ENCODE results near the gene TLR7.

Gene TLR7

DNA sequence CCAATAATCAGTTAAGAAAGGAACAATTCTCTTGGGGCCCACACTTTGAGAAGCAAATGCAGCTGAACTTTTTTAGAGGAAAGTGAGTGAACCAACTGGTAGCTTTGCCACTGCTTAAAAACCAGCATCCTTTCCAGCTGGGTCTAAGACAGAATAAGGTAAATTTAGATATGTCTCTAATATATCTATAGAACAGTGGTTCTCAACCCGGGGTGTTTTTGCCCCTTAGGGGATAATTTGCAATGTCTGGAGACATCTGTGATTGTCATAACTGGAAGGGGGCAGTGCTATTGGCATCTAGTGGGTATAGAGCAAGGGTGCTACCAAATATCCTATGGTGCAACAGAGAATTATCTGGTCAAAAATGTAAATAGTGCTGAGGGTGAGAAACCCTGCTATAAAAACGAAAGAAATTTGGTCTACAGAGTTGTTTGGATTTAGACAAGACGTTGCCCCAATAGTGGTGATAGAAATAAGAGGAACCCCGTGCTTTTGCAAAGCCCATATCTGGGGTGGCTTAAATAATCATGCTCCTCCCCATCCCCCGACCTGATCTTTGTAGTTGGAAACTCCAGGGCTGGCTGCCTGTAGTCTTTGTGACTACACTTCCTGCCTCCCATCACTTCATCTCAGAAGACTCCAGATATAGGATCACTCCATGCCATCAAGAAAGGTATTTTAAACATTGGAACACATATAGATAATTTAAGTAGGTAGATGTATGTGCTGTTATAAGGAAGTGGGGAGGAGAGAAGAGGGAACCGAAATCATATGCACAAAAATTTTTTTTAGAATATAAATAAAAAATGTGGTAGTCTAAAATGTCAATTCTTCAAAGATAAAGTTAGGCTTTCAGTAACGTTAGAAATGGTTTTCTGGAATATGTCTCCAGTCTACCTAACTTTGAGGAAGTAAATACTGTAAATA is at the start of gene TLR7:
Gene TLR7 (plus strand): TSS at position 622 of the 927 bp plus-strand sequence. CDS start 507 bp downstream, outside the sequence.
- DNase-seq: no peak

DNA sequence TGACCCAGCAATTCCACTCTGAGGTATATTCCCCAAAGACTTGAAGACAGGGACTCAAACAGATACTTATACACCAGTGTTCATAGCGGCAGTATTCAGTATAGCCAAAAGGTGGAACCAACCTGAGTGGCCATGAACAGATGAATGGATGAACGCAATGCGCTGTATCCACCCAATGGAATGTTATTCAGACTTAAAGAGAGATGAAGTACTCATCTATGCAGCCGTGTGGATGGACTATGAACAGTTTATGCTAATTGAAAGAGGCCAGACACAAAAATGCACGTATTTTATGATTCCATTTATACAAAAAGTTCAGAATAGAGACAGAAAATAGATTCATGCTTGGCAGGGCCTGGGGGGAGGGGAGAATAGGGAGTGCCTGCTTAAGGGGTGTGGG is 49.3 kb upstream of the TLR7 start:
- DNase-seq: no peak

DNA sequence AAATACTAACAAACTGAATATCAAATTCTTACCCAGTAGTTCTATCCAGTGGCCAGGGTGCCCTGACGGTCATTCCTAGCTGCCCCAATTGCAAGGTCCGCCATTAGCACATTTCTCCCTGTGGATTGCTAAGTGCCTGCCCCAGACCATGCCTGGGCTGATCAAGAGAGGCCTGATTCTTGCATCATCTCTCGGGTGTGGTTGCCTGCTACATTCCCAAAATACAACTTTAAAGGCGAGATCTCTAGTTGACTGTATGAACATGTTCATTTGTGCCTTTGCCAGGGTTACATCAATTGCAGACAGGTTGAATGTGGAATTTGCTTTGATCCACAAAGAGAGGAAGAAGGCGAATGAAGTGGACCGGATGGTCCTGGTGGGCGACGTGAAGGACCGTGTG is 47.6 kb upstream of the TLR7 start:
- no peak for DNase-seq

DNA sequence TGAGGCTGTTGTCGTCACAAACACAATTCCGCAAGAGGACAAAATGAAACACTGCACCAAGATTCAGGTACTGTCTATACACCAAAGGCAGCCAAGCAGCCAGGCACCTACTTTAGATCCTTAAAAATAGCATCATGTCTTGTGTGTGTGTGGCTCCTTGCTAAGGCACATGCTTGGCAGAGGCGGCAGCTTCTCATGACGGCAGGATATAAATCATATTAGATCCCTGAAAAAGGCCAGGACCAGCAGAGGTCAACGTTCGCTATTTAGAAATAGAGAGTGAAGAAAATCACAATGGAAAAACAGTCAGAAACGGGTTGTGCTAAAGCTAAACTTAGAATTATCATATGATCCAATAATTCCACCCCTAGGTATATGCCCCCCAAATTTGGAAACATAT is 46.1 kb upstream of the TLR7 start:
- DNase-seq: no peak

DNA sequence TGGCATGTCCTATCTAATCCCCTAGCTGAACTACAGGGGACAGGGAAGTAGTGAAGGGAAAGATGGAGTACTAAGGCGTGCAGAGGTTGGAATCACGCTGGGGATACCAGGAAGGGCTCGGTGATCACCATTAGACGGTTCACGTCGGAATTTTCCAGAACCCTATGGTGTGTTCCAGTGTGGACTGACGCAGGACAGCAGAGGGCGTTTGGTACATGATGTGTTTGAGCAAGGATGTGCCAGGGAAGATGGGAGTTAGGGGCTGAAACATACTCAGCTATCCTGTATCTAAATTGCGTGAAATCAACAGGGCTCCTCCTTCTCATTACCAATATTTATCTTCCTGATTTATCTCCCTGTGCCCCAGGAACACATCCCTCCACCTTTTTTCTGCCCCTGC is 41.9 kb upstream of the TLR7 start:
- no peak for DNase-seq

DNA sequence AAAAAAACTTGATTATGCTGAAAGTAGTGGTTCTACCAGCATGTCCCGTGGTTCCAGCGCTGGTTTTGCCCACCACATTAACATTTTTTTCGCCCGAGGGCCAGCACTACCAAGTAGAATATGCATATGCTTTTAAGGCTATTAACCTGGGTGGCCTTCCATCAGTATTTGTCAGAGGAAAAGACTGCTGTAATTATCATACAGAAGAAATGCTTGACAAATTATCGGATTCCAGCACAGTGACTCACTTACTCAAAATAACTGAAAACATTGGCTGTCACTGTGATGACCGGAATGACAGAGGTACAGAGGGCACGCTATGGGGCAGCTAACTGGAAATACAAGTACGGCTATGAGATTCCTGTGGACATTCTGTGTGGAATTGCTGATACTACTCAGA is 41.1 kb upstream of the TLR7 start:
- no peak for DNase-seq

DNA sequence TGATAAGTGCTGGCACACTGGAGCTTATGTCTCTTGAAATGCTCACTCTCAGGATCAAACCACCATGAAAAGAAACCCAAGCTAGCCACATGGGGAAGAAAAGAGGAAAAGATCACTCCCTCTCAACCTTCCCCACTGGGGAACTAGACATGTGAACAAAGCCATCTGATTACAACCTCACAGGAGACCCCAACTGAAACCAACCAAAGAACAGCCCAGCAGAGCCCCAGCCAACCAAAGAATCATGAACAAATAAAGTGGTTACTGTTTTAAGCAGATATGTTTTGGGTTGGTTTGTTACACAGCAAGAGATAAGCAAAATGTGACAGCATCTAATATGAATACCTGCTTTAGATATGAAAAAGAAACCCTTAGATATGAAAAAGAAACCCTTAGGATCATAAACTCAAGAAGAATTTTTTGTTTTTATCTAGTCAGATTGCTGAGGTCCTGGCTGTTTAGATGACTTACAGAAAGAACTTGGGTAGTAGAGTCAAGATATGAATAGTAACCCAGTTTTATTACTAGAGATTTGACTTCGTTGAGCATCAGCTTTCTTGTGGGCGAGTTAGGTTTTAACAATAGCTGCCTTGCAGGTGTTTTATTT is 23.7 kb upstream of the TLR7 start:
- DNase-seq: no peak

DNA sequence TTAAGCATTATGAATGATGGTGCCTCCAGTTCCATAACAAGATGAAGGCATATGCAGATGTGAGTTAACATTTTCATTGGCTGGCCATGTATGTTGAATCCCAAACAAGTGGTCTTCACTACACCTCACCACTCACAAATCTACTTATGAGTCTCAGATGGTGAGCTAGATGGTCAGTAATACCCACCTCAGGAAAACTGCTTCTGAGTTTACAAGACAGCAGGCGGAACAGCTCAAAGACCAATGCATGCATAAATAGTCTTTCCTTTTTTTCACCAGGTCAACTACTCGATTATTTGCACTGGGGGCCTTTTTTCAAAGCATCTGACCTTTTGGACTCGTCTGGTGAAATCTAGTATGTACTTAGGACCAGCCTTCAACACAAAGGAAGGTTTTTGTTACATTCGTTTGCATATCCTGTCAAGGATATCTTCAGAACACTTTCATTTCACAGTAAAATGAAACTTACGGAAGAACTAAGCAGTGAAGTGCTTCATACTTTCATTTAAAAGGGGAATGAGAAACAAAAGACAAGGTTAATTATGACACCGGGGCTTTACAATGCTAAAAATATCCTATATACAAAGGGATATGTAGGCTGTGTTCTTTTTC is 23.1 kb upstream of the TLR7 start:
- no peak for DNase-seq

DNA sequence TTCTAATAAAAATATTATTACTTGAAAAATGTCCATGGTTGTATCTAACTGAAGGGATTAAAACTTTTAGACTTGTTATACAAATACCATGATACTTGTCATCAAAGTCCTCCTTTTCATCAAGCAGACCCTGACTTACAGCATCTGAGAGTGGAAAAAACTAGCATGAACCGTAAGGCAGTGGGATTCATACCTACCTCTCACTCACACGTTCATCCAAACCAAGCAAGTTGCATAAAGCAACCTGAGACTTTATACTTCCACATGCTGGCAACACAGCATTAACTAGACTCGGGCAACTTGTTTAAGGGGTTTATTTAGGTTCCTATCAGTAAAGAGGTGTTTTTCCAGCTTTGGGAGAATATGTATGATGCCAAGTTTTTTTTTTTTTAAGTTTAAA is 22.6 kb upstream of the TLR7 start:
- no peak for DNase-seq

DNA sequence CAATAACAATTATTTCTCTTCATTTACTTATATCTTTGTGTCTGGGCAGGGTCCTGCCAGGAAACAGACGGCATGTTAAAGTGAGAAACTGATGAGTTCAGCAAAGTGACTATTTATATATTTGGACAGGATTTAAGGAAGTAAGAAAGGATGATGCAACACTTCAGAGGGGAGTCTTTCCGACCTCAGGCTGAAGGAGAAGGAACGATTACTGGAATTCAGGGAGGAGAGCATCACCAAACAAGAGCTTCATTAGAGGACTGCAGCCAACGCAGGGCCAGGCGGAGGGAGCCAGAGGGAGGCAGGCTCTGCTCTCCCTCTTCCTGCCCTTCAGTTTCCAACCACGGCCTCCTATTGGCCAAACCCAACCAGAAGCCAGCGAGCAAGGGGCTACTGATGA is 1.5 kb upstream of the TLR7 start:
- no peak for DNase-seq

DNA sequence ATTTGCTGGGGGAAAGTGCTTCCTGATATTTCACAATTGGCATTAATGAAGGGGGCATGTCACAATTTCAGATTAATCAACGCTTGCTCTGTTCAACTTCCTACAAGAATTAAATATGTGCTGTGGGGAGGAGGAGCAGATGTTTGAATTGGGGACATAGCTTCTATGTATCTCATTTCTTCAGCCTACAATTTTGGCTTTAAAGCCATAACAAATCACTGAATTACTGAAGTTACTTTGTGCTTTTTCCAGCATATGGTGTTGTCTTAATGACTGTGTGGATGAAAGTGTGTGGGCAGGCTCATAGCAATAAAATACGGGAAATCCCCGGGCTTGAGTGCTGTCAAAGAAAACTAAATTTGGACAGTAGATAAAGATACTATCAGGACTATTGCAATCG is 813 bp downstream of the TLR7 start:
- DNase-seq: no peak

DNA sequence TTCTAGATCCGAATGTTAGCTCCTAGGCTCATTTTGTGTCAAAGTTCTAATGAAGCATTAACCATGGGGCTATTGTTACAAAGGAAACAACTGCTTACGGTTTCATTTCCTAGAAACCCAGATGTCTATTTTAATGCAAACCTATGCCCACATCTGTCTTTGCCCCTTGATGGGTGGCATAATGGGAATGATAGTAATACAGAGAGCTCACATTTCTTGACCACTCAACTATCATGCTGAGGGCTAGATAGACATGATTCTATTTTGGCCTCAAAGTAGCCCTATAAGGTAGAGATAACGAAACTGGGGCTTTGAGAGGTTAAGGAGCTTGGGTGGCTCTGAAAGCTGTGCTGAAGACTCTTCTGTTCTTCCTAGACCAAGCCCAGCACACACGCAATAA is 1.9 kb downstream of the TLR7 start:
- DNase-seq: no peak

DNA sequence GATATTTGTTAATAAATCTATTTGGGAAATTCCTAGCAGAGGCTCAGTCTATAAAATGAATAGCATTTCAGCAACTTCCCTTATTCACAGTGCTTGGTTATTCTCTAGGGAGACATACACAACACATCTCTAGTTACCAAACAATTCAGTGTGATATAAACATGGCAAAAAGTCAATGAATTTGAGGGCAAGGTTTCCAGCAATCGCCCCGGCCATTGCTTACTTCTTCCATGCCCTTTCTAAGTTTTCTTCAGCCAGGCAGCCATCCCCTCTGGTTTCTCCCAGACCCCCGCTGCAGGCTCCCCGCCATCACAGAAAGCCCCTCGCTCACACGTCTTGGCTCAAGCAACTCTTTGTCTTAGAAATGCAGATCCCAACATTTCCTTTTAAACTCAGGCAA is 4.4 kb downstream of the TLR7 start:
- DNase-seq: no peak

DNA sequence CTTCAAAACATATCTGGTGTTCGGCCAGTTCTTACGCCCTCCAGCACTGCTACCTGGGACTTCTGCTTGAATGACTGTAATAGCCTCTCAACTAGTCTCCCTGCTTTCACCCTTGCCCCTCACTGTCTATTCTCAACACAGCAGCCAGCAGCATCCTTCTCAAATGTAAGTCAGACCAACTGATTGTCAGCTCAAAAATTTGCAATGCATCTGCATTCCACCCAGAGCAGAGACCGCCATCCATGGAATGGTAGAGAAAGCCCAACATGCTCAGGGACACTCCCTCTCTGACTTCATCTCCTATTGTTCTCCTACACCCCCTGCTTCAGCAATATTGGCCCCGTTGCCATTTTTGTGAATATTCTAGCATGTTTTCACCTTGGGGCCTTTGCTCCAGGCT is 5.9 kb downstream of the TLR7 start:
- DNase-seq: no peak

DNA sequence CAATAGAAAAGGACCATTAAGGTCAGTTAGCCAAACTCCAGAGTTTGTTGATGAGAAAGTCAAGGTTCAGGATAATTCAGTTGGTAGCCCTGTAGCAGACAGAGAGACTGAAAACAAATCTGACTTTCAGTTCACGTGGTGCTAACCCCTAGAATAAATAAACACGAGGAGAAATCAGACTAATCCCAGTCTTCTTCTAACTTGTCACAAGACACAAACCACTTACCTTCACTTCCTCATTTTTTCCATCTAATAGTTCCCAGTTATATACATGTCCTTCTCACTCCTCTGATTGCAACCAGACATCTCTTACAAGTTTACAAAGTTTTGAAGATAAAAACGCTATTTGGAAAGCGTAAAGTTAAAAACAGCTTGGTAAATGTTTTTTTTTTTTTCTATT is 7.7 kb downstream of the TLR7 start:
- no peak for DNase-seq

DNA sequence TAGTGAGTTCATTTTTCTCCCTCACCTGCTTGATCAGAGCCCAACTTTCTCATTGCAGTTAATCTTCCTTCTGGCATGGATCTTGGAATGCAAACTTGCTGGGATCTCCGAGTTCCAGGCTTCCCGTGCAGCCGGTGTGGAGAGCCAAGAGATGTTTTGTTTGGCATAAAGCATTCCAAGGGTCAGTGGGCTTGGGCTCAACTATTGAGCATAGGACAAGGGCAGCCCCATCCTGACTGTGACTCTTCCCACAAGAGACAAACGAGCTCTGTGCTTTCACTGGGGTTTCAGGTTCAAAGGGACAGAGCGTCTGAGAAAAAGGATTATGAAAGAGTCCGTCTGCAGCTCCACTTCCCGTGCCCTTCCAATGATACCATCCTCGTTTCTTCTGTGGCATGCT is 10.5 kb downstream of the TLR7 start:
- no peak for DNase-seq

DNA sequence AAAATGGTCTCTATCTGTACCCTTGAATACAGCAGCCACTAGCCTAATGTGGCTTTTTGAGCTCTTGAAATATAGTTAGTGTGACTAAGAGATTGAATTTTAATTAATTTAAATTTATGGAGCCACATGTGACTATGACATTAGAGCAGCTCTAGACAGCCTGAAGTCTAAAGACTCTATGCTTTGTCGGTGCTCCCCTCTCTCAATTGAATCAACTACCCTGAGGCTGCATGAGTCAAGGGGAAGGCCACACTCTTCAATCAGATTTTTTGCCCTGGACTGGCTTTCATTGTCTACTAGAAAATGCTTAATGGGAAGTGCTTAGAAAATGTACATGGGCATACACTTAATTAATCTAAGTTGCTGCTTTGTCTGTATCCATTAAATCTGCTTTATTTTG is 11.7 kb downstream of the TLR7 start:
- DNase-seq: no peak

DNA sequence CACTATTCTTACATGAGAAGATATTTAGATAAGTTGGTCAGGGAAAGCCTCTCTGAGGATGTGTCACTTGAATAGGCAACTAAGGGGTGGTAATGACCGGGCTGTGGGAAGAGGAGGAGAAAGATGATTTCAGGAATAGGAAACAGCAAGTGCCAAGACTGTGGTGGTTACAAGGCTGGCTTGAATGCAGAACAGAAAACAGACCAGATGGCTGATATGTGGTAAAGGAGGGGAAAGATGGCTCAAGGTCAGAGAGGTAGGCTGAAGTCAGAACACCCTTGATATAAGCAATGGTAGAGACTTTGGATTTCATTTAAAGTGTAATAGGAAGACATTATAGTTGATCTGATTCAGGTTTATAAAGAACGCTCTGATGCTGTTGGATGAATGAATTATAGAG is 15.0 kb downstream of the TLR7 start:
- no peak for DNase-seq

DNA sequence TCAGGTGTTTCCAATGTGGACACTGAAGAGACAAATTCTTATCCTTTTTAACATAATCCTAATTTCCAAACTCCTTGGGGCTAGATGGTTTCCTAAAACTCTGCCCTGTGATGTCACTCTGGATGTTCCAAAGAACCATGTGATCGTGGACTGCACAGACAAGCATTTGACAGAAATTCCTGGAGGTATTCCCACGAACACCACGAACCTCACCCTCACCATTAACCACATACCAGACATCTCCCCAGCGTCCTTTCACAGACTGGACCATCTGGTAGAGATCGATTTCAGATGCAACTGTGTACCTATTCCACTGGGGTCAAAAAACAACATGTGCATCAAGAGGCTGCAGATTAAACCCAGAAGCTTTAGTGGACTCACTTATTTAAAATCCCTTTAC is 18.6 kb downstream of the TLR7 start:
- no peak for DNase-seq

DNA sequence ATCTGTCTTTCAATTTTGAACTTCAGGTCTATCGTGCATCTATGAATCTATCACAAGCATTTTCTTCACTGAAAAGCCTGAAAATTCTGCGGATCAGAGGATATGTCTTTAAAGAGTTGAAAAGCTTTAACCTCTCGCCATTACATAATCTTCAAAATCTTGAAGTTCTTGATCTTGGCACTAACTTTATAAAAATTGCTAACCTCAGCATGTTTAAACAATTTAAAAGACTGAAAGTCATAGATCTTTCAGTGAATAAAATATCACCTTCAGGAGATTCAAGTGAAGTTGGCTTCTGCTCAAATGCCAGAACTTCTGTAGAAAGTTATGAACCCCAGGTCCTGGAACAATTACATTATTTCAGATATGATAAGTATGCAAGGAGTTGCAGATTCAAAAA is 19.7 kb downstream of the TLR7 start:
- no peak for DNase-seq

DNA sequence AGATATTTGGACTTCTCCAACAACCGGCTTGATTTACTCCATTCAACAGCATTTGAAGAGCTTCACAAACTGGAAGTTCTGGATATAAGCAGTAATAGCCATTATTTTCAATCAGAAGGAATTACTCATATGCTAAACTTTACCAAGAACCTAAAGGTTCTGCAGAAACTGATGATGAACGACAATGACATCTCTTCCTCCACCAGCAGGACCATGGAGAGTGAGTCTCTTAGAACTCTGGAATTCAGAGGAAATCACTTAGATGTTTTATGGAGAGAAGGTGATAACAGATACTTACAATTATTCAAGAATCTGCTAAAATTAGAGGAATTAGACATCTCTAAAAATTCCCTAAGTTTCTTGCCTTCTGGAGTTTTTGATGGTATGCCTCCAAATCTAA is 20.3 kb downstream of the TLR7 start:
- DNase-seq: no peak

DNA sequence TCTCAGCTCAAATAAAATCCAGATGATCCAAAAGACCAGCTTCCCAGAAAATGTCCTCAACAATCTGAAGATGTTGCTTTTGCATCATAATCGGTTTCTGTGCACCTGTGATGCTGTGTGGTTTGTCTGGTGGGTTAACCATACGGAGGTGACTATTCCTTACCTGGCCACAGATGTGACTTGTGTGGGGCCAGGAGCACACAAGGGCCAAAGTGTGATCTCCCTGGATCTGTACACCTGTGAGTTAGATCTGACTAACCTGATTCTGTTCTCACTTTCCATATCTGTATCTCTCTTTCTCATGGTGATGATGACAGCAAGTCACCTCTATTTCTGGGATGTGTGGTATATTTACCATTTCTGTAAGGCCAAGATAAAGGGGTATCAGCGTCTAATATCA is 20.9 kb downstream of the TLR7 start:
- no peak for DNase-seq

DNA sequence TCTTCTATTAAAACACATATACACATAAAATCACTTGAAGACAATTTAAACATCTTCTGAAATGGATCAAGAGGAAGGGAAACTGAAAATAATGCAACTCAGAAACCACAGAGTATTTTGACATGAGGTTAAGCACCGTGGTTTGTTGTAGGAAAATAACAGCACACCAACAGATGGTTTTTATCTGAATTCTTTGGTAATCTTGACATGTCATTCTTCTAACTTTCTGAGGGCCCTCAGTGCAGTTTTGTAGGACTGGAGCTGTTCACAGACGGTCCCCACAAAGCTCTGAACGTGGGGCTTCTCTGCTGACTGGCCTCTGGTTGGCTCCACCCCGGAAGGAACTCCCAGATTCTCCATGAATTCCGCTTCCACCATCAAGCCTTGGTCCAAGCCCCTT is 23.6 kb downstream of the TLR7 start:
- DNase-seq: no peak

DNA sequence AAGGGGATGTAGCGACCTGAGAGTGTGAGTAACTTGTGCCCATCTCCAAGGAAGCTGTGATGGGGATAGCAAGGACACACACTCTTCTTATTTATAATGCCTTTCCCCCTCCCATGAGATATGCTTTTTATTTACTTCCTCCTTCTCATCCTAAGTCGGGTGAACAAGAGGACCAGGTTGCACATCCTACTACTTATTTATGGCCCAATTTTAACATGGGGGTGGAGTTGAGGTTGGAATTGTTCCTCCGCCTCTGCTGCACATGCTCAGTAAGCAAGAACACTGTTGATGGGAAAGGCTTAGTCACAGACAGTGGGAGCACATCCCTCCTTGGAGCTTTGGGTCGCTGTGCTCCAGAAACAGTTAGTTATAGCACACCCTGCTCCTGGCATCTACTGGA is 24.3 kb downstream of the TLR7 start:
- no peak for DNase-seq
